Adipose tissue (tissue), 3 donors: Measurements from ENCODE around the gene RNF130. TPM values are rescaled to one million over a fixed set of nuclear protein-coding genes. Genes with fewer than 3 reads are reported as not detected.

Experiments used
- H3K27ac ChIP-seq: one replicate; pipeline ENCODE4 v1.5.1; 2013; ENCODE audit warnings: low read depth, low read length
- WGBS, 3 donors: extraction: QIAGEN DNeasy Blood & Tissue Kit; methylation state at CpG; one replicate each; pipeline ENCODE4 v1.1.7; 2013; 5-methylcytosine and 5-hydroxymethylcytosine counted together
- polyA plus RNA-seq, 3 donors: library from polyadenylated mRNA; stranded (reverse); fragments of 200-250 nt; gene quantifications; one replicate each; pipeline ENCODE4 v1.2.3, GENCODE V29; 2013
- donor health status: healthy with polysubstance abuse.
- donor health status: Bipolar disorder and iron deficiency.
- donor health status: healthy.

Gene RNF130
- polyA plus RNA-seq, 3 donors, result 37.6 to 103 (median 93.2) TPM

GRCh38 chr5:179913461-179913860, 158.1 kb downstream of the RNF130 start:
- H3K27ac ChIP-seq, result no peak overlapping the region
- WGBS, 3 donors, result 90 to 94% (median 92%) methylated on average over 9 of the region's 9 CpGs

GRCh38 chr5:179912951-179913350, 158.6 kb downstream of the RNF130 start:
- WGBS, 3 donors, result 85 to 93% (median 85%) methylated on average over 19 of the region's 19 CpGs
- no peak overlapping the region for H3K27ac ChIP-seq

- no peak overlapping the region for H3K27ac ChIP-seq
- 72 to 85% (median 73%) methylated on average over 7 of the region's 7 CpGs for WGBS, 3 donors
These were observed 159.2 kb downstream of the RNF130 start for GRCh38 chr5:179912386-179912785.

- H3K27ac ChIP-seq, result no peak overlapping the region
- 87 to 92% (median 91%) methylated on average over 6 of the region's 6 CpGs for WGBS, 3 donors
These were observed 162.3 kb downstream of the RNF130 start for GRCh38 chr5:179909224-179909623.

- WGBS, 3 donors, result 77 to 84% (median 84%) methylated on average over 16 of the region's 16 CpGs
- no peak overlapping the region for H3K27ac ChIP-seq
These were observed 163.0 kb downstream of the RNF130 start for GRCh38 chr5:179908528-179908927.

DNA sequence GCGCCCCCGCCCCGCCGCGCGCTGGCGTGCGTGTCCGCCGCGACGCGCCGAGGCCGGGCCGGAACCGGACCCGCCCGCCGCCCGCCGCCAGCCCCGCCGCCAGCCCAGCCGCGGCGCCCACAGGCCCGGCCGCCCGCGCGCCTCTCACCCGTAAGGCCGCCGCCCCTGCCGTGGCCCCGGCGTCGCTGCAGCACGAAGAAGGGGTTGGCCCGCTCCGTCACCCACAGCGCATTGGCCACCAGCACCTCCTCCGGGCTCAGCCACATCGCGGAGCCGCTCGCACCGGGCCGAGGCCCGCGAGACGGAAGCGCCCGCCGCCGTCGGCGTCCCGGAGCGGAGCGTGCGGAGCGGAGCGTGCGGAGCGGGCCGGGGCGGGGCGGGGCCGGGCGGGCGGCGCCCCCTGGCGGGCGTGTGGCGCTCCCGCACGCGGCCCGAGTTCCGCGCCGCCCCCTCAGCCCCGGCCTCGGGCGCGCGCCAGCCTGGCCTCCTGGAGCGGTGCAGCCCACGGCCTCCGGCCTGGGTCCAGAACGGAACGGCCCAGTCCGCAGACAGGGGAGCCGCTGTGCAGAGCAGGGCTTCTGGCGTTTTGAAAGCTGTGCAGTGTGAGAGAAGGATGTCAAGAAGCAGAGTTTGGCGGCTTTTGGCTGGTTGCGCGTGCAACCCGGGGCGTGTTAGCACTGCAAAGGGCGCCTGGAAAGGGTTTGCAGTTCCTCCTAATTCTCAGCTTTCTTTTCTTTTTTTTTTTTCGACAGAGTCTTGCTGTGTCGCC, 163.8 kb downstream of the RNF130 start, which contains the start of gene TBC1D9B:
TSS of gene TBC1D9B (minus strand) at position 342 of the 769 bp plus-strand sequence. CDS start at position 266, 76 bp downstream.
- WGBS, 3 donors, result 0 to 2% (median 1%) methylated on average over 37 to 105 of the region's 105 CpGs

GRCh38 chr5:179906795-179907555, 164.6 kb downstream of the RNF130 start:
- WGBS, 3 donors, result 2 to 17% (median 12%) methylated on average over 34 to 50 of the region's 50 CpGs
- no peak overlapping the region for H3K27ac ChIP-seq

More for the DNA sequence above, 163.8 kb downstream of the RNF130 start, which contains the start of gene TBC1D9B:
- no peak within 1 kb of the TSS for H3K27ac ChIP-seq

DNA sequence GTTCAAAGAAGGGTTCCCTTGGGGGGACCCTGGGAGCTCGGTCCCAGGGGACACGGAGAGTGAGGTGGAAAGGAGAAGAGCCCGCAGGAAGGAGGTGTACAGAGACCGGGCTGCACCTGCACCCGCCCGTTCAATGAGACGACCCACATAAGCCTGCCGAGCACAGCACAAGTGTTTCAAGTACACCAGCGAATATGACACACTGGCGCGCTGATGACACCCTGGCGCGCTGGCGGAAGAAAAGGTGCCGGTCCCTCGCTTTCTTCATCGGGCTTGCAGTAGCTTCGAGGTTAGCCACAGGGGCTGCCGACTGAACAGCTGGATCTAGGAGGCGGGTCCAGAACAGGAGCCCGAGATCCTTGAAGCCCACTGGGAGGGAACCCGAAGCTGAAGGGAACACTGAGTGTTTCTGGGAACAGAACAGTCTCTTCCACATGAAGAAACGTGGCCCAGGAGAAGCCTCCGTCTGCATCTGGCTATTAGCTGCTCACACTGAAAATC, 165.2 kb downstream of the RNF130 start:
- H3K27ac ChIP-seq, result no peak overlapping the region
- WGBS, 3 donors, result 73 to 88% (median 76%) methylated on average over 24 of the region's 24 CpGs

GRCh38 chr5:179905161-179905560, 166.4 kb downstream of the RNF130 start:
- 69 to 88% (median 75%) methylated on average over 8 of the region's 8 CpGs for WGBS, 3 donors
- no peak overlapping the region for H3K27ac ChIP-seq

Other genes starting within 250 kb of the RNF130 start
- gene MRNIP, start 212.9 kb downstream of the RNF130 start, polyA plus RNA-seq, result 10 to 100 TPM; 20.4 to 22.4 (median 21.7) TPM
- gene TBC1D9B, start 163.9 kb downstream of the RNF130 start, polyA plus RNA-seq, result 10 to 100 TPM; 49.1 to 82.3 (median 80.3) TPM
- under 1 TPM in 2 of 3 donors, not detected in 1; 0.09 TPM for gene RASGEF1C, start 137.5 kb upstream of the RNF130 start, polyA plus RNA-seq
- 10 to 100 TPM; 12.8 to 15.5 (median 15.3) TPM for gene MAPK9, start 220.3 kb upstream of the RNF130 start, polyA plus RNA-seq